ENCODE results near the gene RANBP1.

GRCh38 chr22:20152464-20152890 lies 36.6 kb downstream of the RANBP1 start:
- TF ChIP-seq EZH2phosphoT487 (IDR thresholded peaks at IDR 0.05; ENCODE audit: borderline replicate concordance) (no peak), CTCF (conservative IDR thresholded peaks at IDR 0.05; ENCODE audit: low read length) (no peak)
